Measurements from ENCODE around the gene SLC2A5. TPM values are rescaled to one million over a fixed set of nuclear protein-coding genes. Genes with fewer than 3 reads are reported as not detected.

Gene SLC2A5
- total RNA-seq, 1 experiment from 2014 or later: not detected

DNA sequence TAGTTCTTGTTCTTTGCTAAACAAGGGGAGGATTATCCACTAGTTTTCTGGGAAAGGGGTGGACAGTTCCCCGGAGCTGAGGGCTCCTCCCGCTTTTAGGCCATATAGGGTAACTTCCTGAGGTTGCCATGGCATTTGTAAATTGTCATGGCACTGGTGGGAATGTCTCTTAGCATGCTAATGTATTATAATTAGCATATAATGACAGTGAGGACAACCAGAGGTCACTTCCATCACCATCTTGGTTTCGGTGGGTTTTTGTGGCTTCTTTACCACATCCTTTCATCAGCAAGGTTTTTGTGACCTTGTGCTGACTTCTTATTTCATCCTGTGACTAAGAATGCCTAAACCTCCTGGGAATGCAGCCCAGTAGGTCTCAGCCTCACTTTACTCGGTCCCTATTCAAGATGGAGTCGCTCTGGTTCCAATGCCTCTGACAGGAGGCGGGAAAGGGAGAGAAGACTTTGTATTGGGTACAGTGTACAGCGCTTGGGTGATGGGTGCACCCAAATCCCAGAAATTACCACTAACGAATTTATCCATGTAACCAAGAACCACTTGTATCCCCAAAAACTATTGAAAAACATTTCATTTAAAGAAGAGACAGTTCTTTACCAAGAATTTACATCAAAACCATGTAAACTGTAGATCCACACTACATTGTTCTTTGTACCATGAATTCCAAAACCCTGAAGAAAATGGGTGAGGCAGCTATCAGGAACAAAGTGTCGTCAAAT, 8.7 kb upstream of the SLC2A5 start:
- no TSS peak for BruUV-seq (replicated peaks)
- CTCF ChIA-PET: no interaction called here
- Histone ChIP-seq H3K36me3 (ENCODE audit: insufficient read depth, low read length, poor library complexity, severe bottlenecking) (no peaks in the 10 kb centered on the region), H3K4me1 (ENCODE audit: insufficient read depth, low read length, poor library complexity, severe bottlenecking) (no peaks in the 10 kb centered on the region), H3K4me3 (ENCODE audit: low read depth, low read length, poor library complexity, severe bottlenecking) (no peak overlapping the region), H3K27ac (ENCODE audit: low read depth, low read length, poor library complexity, severe bottlenecking) (no peak overlapping the region), H3K27me3 (replicated peaks; ENCODE audit: insufficient read depth, low read depth, low read length, poor library complexity) (no peaks in the 10 kb centered on the region), H3K9me3 (ENCODE audit: low read depth, low read length, poor library complexity, severe bottlenecking) (no peaks in the 10 kb centered on the region)
- POLR2A ChIA-PET (ENCODE audit: low non-redundant PET): no interaction called here
- intact Hi-C loops (cut with micrococcal nuclease; ENCODE audit: unreplicated experiment): no loop called here
- DNase-seq (ENCODE audit: low spot score): no peak
- TF ChIP-seq, protein P1, sequence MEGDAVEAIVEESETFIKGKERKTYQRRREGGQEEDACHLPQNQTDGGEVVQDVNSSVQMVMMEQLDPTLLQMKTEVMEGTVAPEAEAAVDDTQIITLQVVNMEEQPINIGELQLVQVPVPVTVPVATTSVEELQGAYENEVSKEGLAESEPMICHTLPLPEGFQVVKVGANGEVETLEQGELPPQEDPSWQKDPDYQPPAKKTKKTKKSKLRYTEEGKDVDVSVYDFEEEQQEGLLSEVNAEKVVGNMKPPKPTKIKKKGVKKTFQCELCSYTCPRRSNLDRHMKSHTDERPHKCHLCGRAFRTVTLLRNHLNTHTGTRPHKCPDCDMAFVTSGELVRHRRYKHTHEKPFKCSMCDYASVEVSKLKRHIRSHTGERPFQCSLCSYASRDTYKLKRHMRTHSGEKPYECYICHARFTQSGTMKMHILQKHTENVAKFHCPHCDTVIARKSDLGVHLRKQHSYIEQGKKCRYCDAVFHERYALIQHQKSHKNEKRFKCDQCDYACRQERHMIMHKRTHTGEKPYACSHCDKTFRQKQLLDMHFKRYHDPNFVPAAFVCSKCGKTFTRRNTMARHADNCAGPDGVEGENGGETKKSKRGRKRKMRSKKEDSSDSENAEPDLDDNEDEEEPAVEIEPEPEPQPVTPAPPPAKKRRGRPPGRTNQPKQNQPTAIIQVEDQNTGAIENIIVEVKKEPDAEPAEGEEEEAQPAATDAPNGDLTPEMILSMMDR (conservative IDR thresholded peaks at IDR 0.05; ENCODE audit: low read depth, low read length): no peak
- no peak for TF ChIP-seq EZH2 (IDR thresholded peaks at IDR 0.05; ENCODE audit: borderline replicate concordance, low read depth, low read length, poor library complexity, severe bottlenecking)

DNA sequence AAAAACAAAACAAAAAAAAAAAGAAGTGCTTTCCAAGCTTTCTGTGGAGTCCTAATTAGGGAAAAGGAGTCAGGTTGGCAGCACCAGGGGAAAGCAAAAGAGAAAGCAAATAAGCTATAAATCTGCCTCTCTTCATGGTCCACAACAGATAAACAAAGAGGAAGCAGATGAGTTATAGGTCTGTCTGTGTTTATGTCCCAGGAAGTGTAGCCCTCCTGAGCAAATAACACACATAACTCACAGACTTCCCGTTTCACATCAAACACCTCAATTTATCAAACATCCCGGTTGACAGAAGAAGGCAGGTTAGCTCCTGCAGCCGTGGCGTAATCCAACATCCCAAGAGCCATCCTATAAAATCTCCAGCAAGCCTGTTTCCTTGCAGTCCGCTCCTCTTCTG, 5.6 kb upstream of the SLC2A5 start:
- Histone ChIP-seq H3K27me3 (replicated peaks; ENCODE audit: insufficient read depth, low read depth, low read length, poor library complexity) (no peaks in the 10 kb centered on the region), H3K36me3 (ENCODE audit: insufficient read depth, low read length, poor library complexity, severe bottlenecking) (no peaks in the 10 kb centered on the region), H3K27ac (ENCODE audit: low read depth, low read length, poor library complexity, severe bottlenecking) (no peak overlapping the region), H3K4me3 (ENCODE audit: low read depth, low read length, poor library complexity, severe bottlenecking) (no peak overlapping the region), H3K4me1 (ENCODE audit: insufficient read depth, low read length, poor library complexity, severe bottlenecking) (no peaks in the 10 kb centered on the region), H3K9me3 (ENCODE audit: low read depth, low read length, poor library complexity, severe bottlenecking) (no peaks in the 10 kb centered on the region)
- ChIA-PET POLR2A (ENCODE audit: low non-redundant PET) (no interaction called here), CTCF (no interaction called here)
- no TSS peak for BruUV-seq (replicated peaks)
- intact Hi-C loops (cut with micrococcal nuclease; ENCODE audit: unreplicated experiment): no loop called here
- no peak for DNase-seq (ENCODE audit: low spot score)
- TF ChIP-seq EZH2 (IDR thresholded peaks at IDR 0.05; ENCODE audit: borderline replicate concordance, low read depth, low read length, poor library complexity, severe bottlenecking): no peak
- TF ChIP-seq, protein P1 (conservative IDR thresholded peaks at IDR 0.05; ENCODE audit: low read depth, low read length): no peak

DNA sequence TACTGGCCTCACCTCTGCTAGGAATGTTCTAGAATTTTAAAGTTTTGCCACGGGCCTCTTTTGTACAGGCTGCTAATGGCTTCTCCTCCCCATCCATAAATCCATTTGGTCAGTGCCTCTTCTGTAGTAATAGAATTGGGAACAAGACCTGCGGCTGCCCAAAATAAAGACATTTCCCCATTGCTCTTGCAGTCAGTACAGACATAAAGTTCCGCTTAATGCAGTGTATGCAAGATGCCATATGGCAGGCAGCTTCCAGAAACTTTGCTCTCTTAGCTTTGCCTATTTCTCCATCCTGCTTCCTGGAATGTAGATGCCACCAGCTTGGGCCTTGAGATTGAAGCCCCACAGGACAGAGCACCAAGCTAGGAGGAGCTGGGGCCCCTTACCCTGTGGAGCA, 3.7 kb upstream of the SLC2A5 start:
- Histone ChIP-seq H3K36me3 (ENCODE audit: insufficient read depth, low read length, poor library complexity, severe bottlenecking) (no peaks in the 10 kb centered on the region), H3K9me3 (ENCODE audit: low read depth, low read length, poor library complexity, severe bottlenecking) (no peaks in the 10 kb centered on the region), H3K27ac (ENCODE audit: low read depth, low read length, poor library complexity, severe bottlenecking) (no peak overlapping the region), H3K4me3 (ENCODE audit: low read depth, low read length, poor library complexity, severe bottlenecking) (no peak overlapping the region), H3K27me3 (replicated peaks; ENCODE audit: insufficient read depth, low read depth, low read length, poor library complexity) (no peaks in the 10 kb centered on the region), H3K4me1 (ENCODE audit: insufficient read depth, low read length, poor library complexity, severe bottlenecking) (peaks cover 11% of the 10 kb centered on the region)
- no TSS peak for BruUV-seq (replicated peaks)
- TF ChIP-seq, protein P1 (conservative IDR thresholded peaks at IDR 0.05; ENCODE audit: low read depth, low read length): no peak
- no peak for TF ChIP-seq EZH2 (IDR thresholded peaks at IDR 0.05; ENCODE audit: borderline replicate concordance, low read depth, low read length, poor library complexity, severe bottlenecking)
- no peak for DNase-seq (ENCODE audit: low spot score)
- intact Hi-C loops (cut with micrococcal nuclease; ENCODE audit: unreplicated experiment): no loop called here
- ChIA-PET POLR2A (ENCODE audit: low non-redundant PET) (no interaction called here), CTCF (no interaction called here)

All from A673 (cell line).